GM19099 (cell line): ENCODE data around the gene FBXW8.

Experiments used
- POLR2A ChIP-seq: IDR thresholded peaks from 3 replicates; pipeline ENCODE4 v1.6.1; 2011; ENCODE audit warnings: low read depth; ENCODE audit not compliant: insufficient read length; ENCODE audit errors: extremely low read depth

Gene FBXW8

DNA sequence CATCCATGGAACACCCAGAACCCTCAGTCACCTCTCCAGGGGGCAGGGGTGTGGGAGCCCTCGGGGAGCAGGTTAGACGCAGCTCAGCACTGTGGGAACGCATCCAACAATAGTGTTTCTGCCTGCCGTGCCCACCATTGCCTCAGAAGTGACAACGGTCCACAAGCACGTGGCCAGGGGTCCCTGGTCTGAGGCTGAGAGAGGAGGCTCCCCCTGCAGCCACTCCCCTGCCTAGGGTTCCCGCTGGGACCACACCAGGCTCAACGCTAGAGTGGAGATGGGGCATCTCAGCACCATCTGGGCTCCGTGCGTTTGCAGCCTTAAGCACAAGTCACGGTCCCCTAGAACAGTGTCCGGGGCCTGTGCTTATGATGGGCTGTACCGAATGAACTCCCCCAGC, 125.8 kb downstream of the FBXW8 start:
- TF ChIP-seq POLR2A: no peak

DNA sequence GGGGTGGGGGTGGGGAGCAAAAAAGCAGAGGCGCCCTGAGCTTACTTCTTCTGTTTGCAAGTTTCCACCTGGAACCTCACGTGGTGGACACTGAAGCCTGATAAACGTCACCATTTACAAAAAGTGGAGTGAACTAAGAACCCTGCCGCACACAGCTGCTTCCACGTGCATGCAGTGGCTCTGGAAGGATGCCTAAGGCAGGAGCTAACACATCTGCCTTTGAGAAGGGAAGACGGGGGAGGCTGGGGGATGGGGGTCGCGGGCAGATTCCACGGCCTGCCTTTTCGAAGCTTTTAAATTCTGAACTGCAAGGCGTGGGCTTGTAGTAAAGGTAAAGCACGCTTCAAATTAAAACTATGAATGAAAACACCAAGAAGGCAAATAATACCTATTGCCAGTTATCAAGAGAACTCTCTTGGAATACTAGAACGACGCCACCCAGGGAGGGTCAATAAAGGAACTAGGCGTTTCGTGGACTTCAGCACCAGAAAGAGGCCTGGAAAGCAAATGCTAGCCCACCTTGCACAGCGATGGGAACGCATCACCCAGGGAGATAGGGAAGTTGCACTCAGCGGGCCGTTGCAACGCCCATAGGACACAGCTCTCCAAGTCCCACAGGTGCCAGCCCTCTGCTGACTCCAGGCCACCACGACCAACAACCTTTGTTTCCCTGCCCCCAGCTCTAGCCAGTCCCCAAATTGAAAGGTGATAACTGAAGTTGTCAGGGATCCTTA, 126.7 kb downstream of the FBXW8 start:
- TF ChIP-seq POLR2A: no peak

DNA sequence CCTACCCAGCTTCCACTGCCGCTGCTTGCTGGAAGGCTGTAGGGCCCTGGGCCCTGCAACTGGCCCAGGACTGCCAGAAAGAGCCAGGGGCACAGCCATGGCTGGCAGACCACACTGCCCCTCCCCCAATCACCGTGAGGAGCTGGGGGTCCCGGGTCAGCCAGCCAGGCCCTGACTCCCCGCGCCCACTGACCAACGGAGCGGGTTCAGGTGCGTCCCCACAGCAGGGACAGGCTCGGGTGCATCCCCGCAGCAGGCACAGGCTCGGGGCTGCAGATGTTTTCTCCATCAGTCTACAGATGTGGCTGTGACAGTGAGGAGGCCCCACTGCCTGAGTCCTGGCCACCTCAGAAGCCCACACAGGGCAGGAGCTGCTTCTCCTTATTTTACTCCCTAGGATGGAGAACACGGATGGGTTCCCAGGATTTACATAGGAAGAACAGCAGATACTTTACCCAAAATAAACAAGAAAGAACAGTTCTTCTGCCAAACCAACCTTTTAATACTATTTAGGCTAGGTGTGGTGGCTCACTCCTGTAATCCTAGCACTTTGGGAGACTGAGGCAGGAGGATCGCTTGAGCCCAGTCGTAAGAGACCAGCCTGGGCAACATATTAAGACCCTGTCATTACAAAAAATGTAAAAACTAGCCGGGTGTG, 127.4 kb downstream of the FBXW8 start:
- no peak for TF ChIP-seq POLR2A

DNA sequence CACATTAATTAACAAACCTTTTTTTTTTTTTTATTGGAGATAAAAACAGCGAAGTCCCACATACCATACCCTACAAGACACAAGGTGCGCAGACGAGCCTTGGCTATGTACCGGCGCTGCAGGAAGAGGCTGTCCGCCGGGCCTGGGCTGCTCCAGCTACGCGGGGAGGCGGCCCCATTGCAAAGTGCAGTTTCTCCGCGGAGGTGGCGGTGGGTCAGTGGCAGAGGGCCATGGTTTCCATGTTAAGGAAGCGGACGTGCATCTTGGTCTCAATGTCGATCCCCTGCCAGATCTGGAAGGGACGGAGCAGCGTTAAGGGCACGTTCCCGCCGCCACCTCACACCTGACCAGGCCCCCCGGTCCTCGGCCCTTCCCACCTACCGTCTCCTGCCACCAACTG, 128.2 kb downstream of the FBXW8 start:
- no peak for TF ChIP-seq POLR2A

DNA sequence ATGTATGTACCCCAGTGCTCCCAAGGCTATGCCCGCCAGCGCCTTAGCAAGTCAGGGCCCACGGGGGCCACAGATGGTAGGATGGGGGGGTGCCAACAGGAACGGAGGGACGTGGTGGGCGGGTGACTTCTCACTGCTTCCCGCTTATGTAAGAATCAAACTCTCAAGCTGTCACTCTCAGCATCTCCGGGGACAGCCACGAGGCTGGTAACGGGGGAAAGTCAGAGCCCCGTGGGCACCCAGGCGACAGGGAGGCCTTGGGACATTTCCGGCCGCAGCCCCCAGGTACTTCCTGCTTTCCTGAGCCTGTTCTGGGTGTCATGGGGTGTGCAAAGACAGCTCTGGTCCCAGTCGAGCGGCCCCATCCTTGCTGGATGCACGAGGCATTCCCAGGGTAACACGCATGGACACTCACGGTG, 129.2 kb downstream of the FBXW8 start:
- TF ChIP-seq POLR2A: no peak

DNA sequence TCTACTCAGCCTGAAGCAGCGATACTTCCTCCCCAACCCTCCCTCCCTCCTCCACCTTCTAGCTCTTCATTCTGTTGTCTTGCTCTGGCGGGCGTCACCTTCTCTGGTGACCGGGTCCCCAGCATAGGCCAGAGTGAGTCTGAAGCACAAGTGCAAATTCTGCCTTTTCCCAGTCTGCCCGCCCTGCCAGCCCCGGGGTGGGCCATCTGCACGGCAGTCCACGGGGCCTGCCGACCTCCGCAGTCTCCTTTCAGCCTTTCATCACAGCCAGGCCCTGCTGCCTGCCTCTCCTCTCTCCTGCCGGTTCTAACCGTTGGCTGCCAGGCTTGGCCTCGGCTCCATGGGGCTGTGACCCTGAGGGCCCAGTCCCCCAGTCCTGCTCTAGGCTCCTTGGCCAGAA, 129.7 kb downstream of the FBXW8 start:
- no peak for TF ChIP-seq POLR2A

DNA sequence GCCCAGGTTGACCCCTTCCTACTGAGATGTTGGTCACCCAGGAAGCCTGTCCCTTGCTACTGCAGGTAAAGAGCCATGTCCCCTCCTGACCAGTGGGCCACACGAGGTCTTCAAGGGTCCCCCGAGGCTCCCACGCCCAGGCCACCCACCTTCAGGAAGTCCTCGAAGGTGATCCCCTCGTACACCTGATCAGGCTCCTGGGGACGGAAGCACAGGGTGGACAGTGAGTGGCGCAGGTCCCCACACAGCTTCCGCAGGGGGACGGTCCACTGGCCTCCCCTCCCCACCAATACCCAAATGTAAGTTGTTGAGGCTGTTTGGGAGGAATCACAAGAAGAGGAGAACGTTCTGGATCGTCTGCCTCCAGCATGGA, 131.0 kb downstream of the FBXW8 start:
- TF ChIP-seq POLR2A: no peak

GRCh38 chr12:117042171-117042842, 131.6 kb downstream of the FBXW8 start:
- TF ChIP-seq POLR2A: no peak

DNA sequence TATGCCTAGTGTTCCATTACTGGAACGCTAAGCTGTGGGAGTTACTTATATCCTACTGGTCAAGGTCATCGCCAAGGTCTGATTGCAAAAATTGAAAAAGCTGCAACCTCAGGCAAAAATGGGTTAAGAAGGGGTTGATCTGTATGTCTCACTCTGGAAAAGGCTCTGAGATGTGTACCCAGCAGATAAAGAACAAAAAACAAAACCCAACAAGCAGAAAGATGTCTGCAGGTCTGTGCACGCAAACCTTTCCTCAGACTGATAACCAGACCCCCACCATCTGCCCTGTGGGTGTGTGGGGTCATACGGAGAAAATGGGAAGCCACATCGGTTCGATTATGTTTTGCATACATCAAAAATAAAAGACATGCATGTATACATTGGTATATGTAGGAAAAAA, 132.1 kb downstream of the FBXW8 start:
- no peak for TF ChIP-seq POLR2A

DNA sequence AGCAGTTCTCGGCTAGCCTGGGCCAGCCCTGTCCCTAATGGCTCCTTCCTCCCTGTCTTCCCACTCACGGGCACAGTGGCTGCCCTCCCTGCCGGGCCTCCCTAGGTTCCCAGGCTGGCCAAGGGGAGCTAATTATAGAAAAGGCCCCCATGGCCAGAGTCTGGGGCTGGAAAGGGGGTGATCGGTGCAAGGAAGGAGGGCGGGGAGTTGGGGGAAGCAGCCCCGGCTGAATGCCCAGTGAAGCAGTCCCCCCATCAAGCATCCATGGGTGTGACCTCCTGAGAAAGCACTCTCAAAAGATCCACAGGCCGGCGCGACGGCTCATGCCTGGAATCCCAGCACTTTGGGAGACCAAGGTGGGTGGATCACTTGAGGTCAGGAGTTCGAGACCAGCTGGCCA, 133.6 kb downstream of the FBXW8 start:
- no peak for TF ChIP-seq POLR2A

GRCh38 chr12:117044790-117045159, 134.0 kb downstream of the FBXW8 start:
- no peak for TF ChIP-seq POLR2A

GRCh38 chr12:117045160-117046010, 134.6 kb downstream of the FBXW8 start:
- no peak for TF ChIP-seq POLR2A

DNA sequence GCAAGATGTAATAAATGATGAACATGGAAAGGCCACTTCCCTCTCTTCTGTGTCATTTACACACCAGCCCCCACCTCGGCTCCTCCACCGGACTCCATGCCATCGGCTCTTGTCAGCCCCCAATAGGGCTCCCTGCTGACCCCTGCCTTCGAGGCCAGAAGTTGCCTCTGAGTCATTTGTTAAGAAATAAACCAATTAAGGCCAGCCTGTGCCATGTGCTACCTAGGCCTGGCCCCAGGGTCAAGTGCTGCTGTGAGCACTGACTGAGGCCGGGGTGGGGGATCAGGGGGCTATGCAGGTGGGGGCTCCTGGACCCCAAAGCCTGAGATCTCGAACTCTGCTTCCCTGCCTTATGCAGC, 135.2 kb downstream of the FBXW8 start:
- no peak for TF ChIP-seq POLR2A

GRCh38 chr12:117046425-117046824, 135.7 kb downstream of the FBXW8 start:
- TF ChIP-seq POLR2A: no peak

DNA sequence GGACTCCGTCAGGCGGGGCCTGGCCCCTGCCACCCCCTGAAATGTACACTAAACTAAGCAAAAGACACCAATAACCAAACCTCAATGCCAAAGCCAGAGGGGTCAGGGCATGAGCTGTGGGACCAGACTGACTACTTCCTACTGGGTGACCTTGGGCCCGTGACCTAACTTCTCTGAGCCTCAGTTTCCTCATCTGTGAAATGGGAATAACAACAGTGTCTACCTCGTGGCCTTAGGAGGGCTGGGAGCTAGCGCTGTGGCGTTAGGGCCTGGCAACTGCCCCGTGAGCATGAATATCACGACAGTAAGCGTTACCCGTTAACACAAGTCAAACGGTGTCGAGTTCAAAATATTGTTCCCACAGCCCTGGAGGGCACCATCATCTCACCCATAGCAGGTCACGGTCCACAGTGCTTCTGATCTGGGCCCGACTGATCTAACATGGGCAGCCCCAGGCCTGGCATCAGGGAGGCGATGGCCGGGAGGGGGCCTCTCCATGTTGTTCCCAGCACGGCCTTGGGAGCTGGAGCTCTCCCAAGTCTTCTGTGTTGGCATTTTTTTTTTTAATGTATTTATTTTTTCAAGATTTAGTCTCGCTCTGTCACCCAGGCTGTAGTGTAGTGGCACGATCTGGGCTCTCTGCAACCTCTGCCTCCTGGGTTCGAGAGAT, 136.2 kb downstream of the FBXW8 start:
- TF ChIP-seq POLR2A: no peak
